Endodermal cell (in vitro differentiated cells): ENCODE results near the gene LAMA2. TPM values are rescaled to one million over a fixed set of nuclear protein-coding genes. Genes with fewer than 3 reads are reported as not detected.

Experiments used
- DNase-seq: peaks from one replicate; pipeline ENCODE4 v3.0.0-alpha.2; 2017
- H3K27ac ChIP-seq: 2 replicates; pipeline ENCODE4 v1.5.1; 2013; ENCODE audit warnings: mild to moderate bottlenecking, low read depth, low read length, moderate library complexity
- H3K27me3 ChIP-seq: 2 replicates; pipeline ENCODE4 v1.6.1; 2013; ENCODE audit warnings: mild to moderate bottlenecking, low read length, moderate library complexity; ENCODE audit not compliant: insufficient read depth, control insufficient read depth, poor library complexity, severe bottlenecking
- H3K36me3 ChIP-seq: 2 replicates; pipeline ENCODE4 v1.7.0; 2013; ENCODE audit warnings: mild to moderate bottlenecking, low read length, moderate library complexity; ENCODE audit not compliant: control insufficient read depth, insufficient read depth
- H3K4me1 ChIP-seq: one replicate; pipeline ENCODE4 v1.7.0; 2013; ENCODE audit warnings: low read length; ENCODE audit not compliant: control insufficient read depth, insufficient read depth
- H3K4me3 ChIP-seq: 2 replicates; pipeline ENCODE4 v1.5.1; 2013; ENCODE audit warnings: mild to moderate bottlenecking, low read length, moderate library complexity
- H3K9ac ChIP-seq: 2 replicates; pipeline ENCODE4 v1.6.1; 2013; ENCODE audit warnings: mild to moderate bottlenecking, low read length, moderate library complexity; ENCODE audit not compliant: poor library complexity, severe bottlenecking; ENCODE audit errors: extremely low read depth
- H3K9me3 ChIP-seq: 2 replicates; pipeline ENCODE4 v1.6.1; 2013; ENCODE audit warnings: mild to moderate bottlenecking, low read length, moderate library complexity; ENCODE audit not compliant: control insufficient read depth
- H3K27ac Mint-ChIP-seq: 2 replicates; pipeline ENCODE4 v1.8.0; 2020; ENCODE audit warnings: mixed read lengths
- H3K27me3 Mint-ChIP-seq: 2 replicates; pipeline ENCODE4 v1.8.0; 2021; ENCODE audit warnings: mild to moderate bottlenecking, mixed read lengths; ENCODE audit not compliant: insufficient read depth
- H3K36me3 Mint-ChIP-seq: 2 replicates; pipeline ENCODE4 v1.8.0; 2020; ENCODE audit warnings: low read depth, mixed read lengths
- H3K4me1 Mint-ChIP-seq: 2 replicates; pipeline ENCODE4 v1.8.0; 2020; ENCODE audit warnings: mixed read lengths
- H3K4me3 Mint-ChIP-seq: 2 replicates; pipeline ENCODE4 v1.8.0; 2020; ENCODE audit warnings: mild to moderate bottlenecking, moderate library complexity, mixed read lengths
- H3K9me3 Mint-ChIP-seq: 2 replicates; pipeline ENCODE4 v1.8.0; 2020; ENCODE audit warnings: mild to moderate bottlenecking, mixed read lengths
- CTCF ChIP-seq: fragments of 200-600 bp; sonication (generic); conservative IDR thresholded peaks from 2 replicates; pipeline ENCODE4 v1.5.0; 2021; ENCODE audit warnings: antibody characterized with exemption, mild to moderate bottlenecking
- WGBS, 2 experiments: methylation state at CpG; one replicate each; pipeline versions ENCODE4 v1.1.5 to v1.1.7; 2013; ENCODE audit warnings: missing lambda C conversion rate in 2 of 2, mixed read lengths in 1 of 2; ENCODE audit not compliant: insufficient coverage in 1 of 2, insufficient read length in 1 of 2; 5-methylcytosine and 5-hydroxymethylcytosine counted together
- total RNA-seq, 2 donors: library from RNA; stranded (reverse); fragmentation: NEBNext Ultra II Directional in 1 of 2; extraction: Animal tissue kit (Norgen Biotek cat#: 25700) in 1 of 2; gene quantifications; 2 replicates in 1 of 2; 3 replicates in 1 of 2; pipeline ENCODE4 v1.2.1, GENCODE V29; 2021

Gene LAMA2
- total RNA-seq, 2 donors from 2014 or later, result 2.3 to 4.1 TPM

DNA sequence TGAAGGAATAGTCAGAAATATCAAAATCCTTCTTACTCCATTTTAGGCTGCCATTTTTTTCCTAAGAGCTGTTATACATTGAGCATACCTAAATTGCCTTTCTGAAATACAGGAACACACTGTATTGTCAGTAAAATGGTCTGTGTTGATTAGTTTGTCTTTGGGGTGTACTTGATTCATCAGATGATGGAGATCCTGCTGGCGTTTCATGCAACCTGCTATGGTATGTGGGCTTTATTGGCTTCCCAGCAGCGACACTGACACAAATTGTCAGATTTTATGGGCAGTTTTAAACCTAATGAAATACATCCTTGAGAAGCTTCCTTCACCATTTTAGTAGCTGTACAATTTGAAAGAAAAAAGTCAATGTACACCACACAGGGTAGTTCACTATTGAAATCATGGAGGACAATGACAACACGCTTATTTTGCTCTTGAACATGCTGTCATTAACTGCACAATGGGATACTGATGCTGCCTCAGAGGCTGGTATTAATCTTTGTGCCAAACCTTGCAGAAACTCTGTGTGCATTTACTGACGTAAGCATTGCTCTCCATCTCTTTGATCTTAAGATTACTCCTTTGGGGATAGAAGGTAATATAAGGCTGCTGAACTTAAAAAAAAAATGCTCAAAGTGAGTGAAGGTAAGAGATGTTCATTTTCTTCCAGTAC lies 124.9 kb downstream of the LAMA2 start:
- TF ChIP-seq CTCF, result no peak
- H3K27me3 Mint-ChIP-seq, result no peaks in the 10 kb centered on the region
- Histone ChIP-seq H3K4me3 (no peak overlapping the region), H3K36me3 (no peaks in the 10 kb centered on the region), H3K9ac (no peak overlapping the region), H3K27me3 (no peaks in the 10 kb centered on the region), H3K4me1 (no peaks in the 10 kb centered on the region), H3K9me3 (no peaks in the 10 kb centered on the region), H3K27ac (no peak overlapping the region)
- H3K9me3 Mint-ChIP-seq, result no peaks in the 10 kb centered on the region
- 89 to 96% methylated on average over 1 to 4 of the region's 4 CpGs for WGBS, 2 experiments
- no peak overlapping the region for H3K4me3 Mint-ChIP-seq
- H3K4me1 Mint-ChIP-seq, result peaks cover 3% of the 10 kb centered on the region
- H3K27ac Mint-ChIP-seq, result no peak overlapping the region
- H3K36me3 Mint-ChIP-seq, result no peaks in the 10 kb centered on the region
- no peak for DNase-seq

DNA sequence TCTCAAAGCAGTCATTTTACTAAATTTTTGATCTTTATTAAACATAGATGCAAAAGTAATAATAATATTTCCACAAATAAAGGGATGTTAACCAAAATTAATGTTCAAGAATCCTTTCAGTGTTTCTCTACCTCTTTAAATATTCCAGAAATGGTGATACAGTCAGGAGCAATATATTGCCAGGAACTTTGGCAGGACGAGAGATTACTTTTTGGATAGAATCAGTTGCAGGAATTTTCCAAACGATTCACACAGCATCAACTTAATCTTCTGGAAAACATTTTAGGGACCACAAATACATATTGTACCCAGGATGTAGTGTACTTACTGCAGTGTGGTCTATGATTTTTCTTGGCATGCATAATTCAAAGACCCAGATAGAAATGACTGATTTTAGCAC lies 125.7 kb downstream of the LAMA2 start:
- H3K27me3 Mint-ChIP-seq, result no peaks in the 10 kb centered on the region
- peaks cover 3% of the 10 kb centered on the region for H3K4me1 Mint-ChIP-seq
- DNase-seq, result no peak
- 90% methylated on average over 2 of the region's 2 CpGs; no CpG with 5 or more reads in 1 of the 2 experiments for WGBS, 2 experiments
- H3K36me3 Mint-ChIP-seq, result no peaks in the 10 kb centered on the region
- no peak overlapping the region for H3K27ac ChIP-seq
- H3K9ac ChIP-seq, result no peak overlapping the region
- H3K9me3 Mint-ChIP-seq, result no peaks in the 10 kb centered on the region
- H3K9me3 ChIP-seq, result no peaks in the 10 kb centered on the region
- no peaks in the 10 kb centered on the region for H3K27me3 ChIP-seq
- H3K4me1 ChIP-seq, result no peaks in the 10 kb centered on the region
- no peak overlapping the region for H3K4me3 ChIP-seq
- no peak overlapping the region for H3K4me3 Mint-ChIP-seq
- TF ChIP-seq CTCF, result no peak
- no peaks in the 10 kb centered on the region for H3K36me3 ChIP-seq
- no peak overlapping the region for H3K27ac Mint-ChIP-seq

GRCh38 chr6:129009851-129010250 lies 126.9 kb downstream of the LAMA2 start:
- no peaks in the 10 kb centered on the region for H3K4me1 ChIP-seq
- H3K27me3 Mint-ChIP-seq, result no peaks in the 10 kb centered on the region

More at GRCh38 chr6:129009851-129010250, 126.9 kb downstream of the LAMA2 start:
- 92% methylated on average over 1 of the region's 1 CpG; no CpG with 5 or more reads in 1 of the 2 experiments for WGBS, 2 experiments
- Mint-ChIP-seq H3K36me3 (no peaks in the 10 kb centered on the region), H3K9me3 (no peaks in the 10 kb centered on the region), H3K4me1 (peaks cover 3% of the 10 kb centered on the region), H3K4me3 (no peak overlapping the region), H3K27ac (no peak overlapping the region)
- DNase-seq, result no peak
- H3K36me3 ChIP-seq, result no peaks in the 10 kb centered on the region
- no peaks in the 10 kb centered on the region for H3K27me3 ChIP-seq
- H3K9ac ChIP-seq, result no peak overlapping the region
- no peak overlapping the region for H3K4me3 ChIP-seq
- no peak for TF ChIP-seq CTCF
- no peak overlapping the region for H3K27ac ChIP-seq
- H3K9me3 ChIP-seq, result no peaks in the 10 kb centered on the region
